ENCODE results near the gene PDK2.

The PDK2 gene

DNA sequence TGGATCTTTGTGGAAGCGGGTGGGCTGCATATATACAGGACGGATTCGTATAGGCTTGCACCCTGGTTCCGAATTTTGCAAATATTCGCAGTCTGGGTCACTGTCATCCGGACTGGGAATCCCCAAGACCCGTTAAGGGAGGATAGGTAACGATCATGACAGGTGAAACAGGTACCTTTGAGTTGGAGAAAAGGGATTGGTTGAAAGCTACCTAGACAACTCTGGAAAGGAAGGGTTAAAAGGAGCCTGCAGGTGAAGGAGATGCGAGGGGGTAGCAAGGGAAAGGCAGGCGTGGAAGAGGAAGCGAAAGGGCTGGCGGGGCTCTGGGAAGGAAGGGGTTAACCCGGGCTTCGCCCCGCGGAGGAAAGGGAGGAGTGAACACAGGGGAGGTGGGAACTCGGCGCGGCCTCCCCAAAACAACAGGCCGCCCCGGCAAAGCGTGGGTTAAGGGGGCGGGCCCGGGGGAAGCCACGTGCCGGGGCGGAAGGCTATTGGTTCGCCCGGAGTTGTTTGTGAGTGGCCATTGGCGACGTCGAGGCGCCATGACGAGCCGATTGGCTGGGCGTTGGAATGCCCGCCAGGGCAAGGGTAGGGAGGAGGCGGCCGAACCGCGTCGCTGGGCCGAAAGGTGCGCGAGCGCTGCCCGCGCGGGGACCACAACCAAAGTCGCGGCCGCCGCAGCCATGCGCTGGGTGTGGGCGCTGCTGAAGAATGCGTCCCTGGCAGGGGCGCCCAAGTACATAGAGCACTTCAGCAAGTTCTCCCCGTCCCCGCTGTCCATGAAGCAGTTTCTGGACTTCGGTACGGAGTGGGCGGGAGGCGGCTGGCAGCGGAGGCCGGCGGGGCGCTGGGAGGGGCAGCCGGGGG is at the start of gene PDK2:
TSS of gene PDK2 (plus strand) at position 599 of the 867 bp plus-strand sequence. CDS start at position 684, 85 bp downstream.
- peak; percentile 66 to 69 for DNase-seq
- TF ChIP-seq GATA1 (IDR thresholded peaks at IDR 0.05; ENCODE audit: low read depth, low read length), result no peak
- TF ChIP-seq POLR2A (IDR thresholded peaks at IDR 0.05; ENCODE audit: low read length), result no peak

DNA sequence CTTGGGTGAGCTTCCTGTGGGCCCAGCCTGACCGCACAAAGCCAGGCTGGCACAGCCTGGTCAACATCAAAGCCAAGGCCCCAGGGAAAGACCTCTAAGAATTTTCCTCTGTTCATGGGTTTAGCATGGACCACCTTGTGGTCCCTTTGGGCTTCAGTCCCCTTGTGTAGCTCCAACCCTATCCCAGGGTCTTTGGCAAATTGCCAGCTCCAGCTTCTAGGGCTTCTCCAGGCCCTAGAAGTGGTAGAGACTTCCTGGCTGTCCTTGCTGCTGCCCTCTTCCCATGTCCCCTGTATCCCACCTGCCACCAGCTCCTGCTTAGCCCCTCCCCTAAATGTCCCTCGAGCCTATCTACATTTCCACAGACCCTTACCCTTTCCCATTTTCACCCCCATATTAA is 49.0 kb upstream of the PDK2 start:
- TF ChIP-seq GATA1 (IDR thresholded peaks at IDR 0.05; ENCODE audit: low read depth, low read length), result no peak
- TF ChIP-seq POLR2A (IDR thresholded peaks at IDR 0.05; ENCODE audit: low read length), result no peak

GRCh38 chr17:50046667-50047066 is 48.5 kb upstream of the PDK2 start:
- DNase-seq, result no peak
- TF ChIP-seq POLR2A (IDR thresholded peaks at IDR 0.05; ENCODE audit: low read length), result no peak
- no peak for TF ChIP-seq GATA1 (IDR thresholded peaks at IDR 0.05; ENCODE audit: low read depth, low read length)

More for the DNA sequence above, 49.0 kb upstream of the PDK2 start:
- no peak for DNase-seq

- no peak for DNase-seq
- no peak for TF ChIP-seq GATA1 (IDR thresholded peaks at IDR 0.05; ENCODE audit: low read depth, low read length)
- no peak for TF ChIP-seq POLR2A (IDR thresholded peaks at IDR 0.05; ENCODE audit: low read length)
Observed at GRCh38 chr17:50047083-50047482, 48.1 kb upstream of the PDK2 start.

DNA sequence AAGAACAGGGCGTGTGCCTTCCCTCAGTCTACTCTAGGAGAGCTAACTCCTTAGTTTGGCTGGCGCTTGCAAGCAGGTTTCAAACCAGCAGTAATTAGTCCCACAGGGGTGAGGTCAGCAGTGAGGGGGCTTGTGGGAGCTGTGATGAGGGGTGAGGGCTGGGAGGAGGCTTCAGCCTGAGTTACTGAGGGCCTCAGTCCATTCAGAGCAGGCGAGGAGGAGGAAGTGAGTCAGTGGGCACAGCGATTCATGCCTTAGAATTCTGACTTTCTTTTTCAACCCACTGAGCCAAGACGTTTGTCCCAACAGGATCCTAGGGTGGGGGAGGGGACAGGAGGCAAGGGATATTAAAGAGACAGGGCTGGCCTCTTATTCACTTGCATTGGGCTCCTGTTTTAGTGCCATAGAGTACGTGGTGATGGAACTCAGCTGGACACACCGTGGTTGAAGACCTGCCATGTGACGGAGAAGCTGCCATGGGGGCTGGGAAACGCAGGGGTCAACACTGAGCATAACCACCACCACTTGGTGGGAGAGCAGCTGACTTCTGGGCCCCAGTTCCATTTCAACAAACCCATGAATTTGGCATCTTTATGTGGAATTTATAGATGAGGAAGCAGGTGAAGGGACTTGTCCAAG is 47.5 kb upstream of the PDK2 start:
- TF ChIP-seq POLR2A (IDR thresholded peaks at IDR 0.05; ENCODE audit: low read length) (no peak), GATA1 (IDR thresholded peaks at IDR 0.05; ENCODE audit: low read depth, low read length) (no peak)
- no peak for DNase-seq

- no peak for TF ChIP-seq POLR2A (IDR thresholded peaks at IDR 0.05; ENCODE audit: low read length)
- no peak for TF ChIP-seq GATA1 (IDR thresholded peaks at IDR 0.05; ENCODE audit: low read depth, low read length)
- no peak for DNase-seq
Observed at GRCh38 chr17:50048146-50048720, 46.9 kb upstream of the PDK2 start.

GRCh38 chr17:50048988-50049387 is 46.2 kb upstream of the PDK2 start:
- TF ChIP-seq POLR2A (IDR thresholded peaks at IDR 0.05; ENCODE audit: low read length) (no peak), GATA1 (IDR thresholded peaks at IDR 0.05; ENCODE audit: low read depth, low read length) (no peak)
- DNase-seq, result no peak

GRCh38 chr17:50049636-50050035 is 45.5 kb upstream of the PDK2 start:
- TF ChIP-seq POLR2A (IDR thresholded peaks at IDR 0.05; ENCODE audit: low read length) (no peak), GATA1 (IDR thresholded peaks at IDR 0.05; ENCODE audit: low read depth, low read length) (no peak)
- DNase-seq, result no peak

DNA sequence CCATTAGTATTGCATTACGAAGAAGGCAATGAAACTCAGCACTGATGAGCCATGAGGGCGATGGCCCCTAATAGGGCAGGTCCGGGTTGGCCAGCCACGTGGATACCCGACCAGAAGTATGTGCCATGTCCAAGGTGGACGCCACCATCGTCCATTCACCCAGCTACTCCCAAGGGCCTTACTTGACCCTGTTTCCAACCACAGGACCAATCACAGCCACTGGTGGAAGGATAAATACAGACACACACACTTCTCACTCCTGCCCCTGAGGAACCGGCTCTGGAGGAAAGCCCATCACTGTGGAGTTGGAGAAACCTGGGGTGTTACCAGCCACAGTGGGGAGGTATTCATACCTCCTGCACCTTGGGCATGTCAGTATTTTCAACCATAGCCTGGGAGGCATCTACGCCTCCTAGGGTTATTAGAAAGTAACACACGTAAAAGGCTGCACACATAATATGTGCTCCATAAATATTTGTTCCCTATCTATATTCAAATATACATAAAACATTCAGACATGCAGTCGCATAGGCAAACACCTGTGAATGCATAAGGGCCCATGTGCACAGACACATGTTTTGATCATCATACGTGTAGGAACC is 44.6 kb upstream of the PDK2 start:
- DNase-seq, result no peak
- TF ChIP-seq POLR2A (IDR thresholded peaks at IDR 0.05; ENCODE audit: low read length), result no peak
- no peak for TF ChIP-seq GATA1 (IDR thresholded peaks at IDR 0.05; ENCODE audit: low read depth, low read length)

- no peak for TF ChIP-seq GATA1 (IDR thresholded peaks at IDR 0.05; ENCODE audit: low read depth, low read length)
- no peak for TF ChIP-seq POLR2A (IDR thresholded peaks at IDR 0.05; ENCODE audit: low read length)
- DNase-seq, result peak in 1 of 2 experiments; percentile 19
Observed at GRCh38 chr17:50051082-50051576, 44.0 kb upstream of the PDK2 start.

DNA sequence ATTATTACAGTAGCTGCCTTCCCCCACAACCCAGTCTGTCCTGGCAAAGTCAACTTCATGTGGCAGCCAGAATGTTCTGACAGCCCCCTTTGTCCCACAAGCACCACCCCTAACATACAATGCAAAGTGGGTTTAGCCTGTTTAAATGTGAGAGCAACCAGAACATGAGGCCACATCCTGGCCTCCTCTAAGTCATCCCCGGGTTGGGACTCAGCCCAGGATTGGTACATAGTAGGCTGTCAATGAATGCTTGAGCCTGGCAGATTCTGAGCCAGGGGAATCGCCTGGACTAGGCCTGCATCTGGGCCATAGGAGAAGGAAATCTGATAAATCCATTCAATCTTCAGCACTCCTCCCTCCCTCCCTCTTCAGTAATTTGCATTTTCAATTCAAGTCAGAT is 43.5 kb upstream of the PDK2 start:
- TF ChIP-seq GATA1 (IDR thresholded peaks at IDR 0.05; ENCODE audit: low read depth, low read length), result no peak
- TF ChIP-seq POLR2A (IDR thresholded peaks at IDR 0.05; ENCODE audit: low read length), result no peak

DNA sequence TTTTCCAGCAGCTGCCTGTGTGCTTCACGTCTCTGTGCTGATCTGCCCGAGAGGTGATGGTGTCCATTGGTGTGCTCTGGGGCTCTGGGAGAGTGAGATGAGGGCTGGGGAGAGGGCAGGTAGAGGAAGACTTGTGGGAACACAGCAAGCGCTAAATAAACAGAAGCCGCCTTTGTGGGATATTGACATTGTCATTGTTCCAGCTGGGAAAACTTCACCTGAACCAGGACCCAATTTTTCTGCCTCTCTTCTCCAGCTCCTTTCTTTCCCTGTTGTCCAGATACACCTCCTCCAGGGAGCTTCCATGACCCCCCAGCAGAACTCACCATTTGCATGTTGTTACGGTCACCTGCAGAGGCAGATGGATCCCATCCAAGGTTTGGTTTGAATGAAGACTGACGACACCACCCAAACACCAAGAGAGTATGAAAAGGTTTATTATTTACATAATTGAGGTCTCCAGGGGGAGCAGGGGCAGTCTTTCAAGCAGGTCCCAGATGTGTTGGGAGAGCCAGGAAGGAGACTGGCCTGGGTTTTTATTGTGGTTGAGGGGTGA is 42.8 kb upstream of the PDK2 start:
- no peak for TF ChIP-seq GATA1 (IDR thresholded peaks at IDR 0.05; ENCODE audit: low read depth, low read length)
- no peak for DNase-seq

More for the DNA sequence above, 43.5 kb upstream of the PDK2 start:
- DNase-seq, result no peak

- no peak for DNase-seq
- TF ChIP-seq GATA1 (IDR thresholded peaks at IDR 0.05; ENCODE audit: low read depth, low read length) (no peak), POLR2A (IDR thresholded peaks at IDR 0.05; ENCODE audit: low read length) (no peak)
Observed at GRCh38 chr17:50052822-50053653, 42.1 kb upstream of the PDK2 start.

Measured in erythroblast (primary cell).